CD4-positive, alpha-beta memory T cell (primary cell): ENCODE data around the gene LRFN2. TPM values are rescaled to one million over a fixed set of nuclear protein-coding genes. Genes with fewer than 3 reads are reported as not detected.

ENCODE experiments used
- CTCF ChIA-PET: fragments of 350-600 bp; sonication (Branson Sonifier 250); formaldehyde crosslinking; loops from one replicate; lab custom pipeline; 2021; ENCODE audit warnings: inconsistent platforms; ENCODE audit not compliant: partially characterized antibody; lab: Charles Lee
- POLR2A ChIA-PET: fragments of 350-600 bp; sonication (Branson Sonifier 250); formaldehyde crosslinking; loops from one replicate; lab custom pipeline; 2021; ENCODE audit not compliant: partially characterized antibody; lab: Charles Lee
- DNase-seq, 5 donors: peaks; one replicate each; pipeline versions ENCODE4 v3.0.0 to v3.0.0-alpha.2; 2020 to 2022; ENCODE audit warnings: mixed read lengths in 1 of 5
- H3K27ac ChIP-seq: one replicate; pipeline ENCODE4 v1.7.0; 2013; ENCODE audit warnings: low read depth, low read length
- H3K27me3 ChIP-seq: 2 replicates; pipeline ENCODE4 v1.7.0; 2013; ENCODE audit warnings: mild to moderate bottlenecking, low read length, moderate library complexity; ENCODE audit not compliant: insufficient read depth
- H3K36me3 ChIP-seq: 2 replicates; pipeline ENCODE4 v1.7.0; 2013; ENCODE audit warnings: mild to moderate bottlenecking, low read length, moderate library complexity; ENCODE audit not compliant: insufficient read depth
- H3K4me1 ChIP-seq: 2 replicates; pipeline ENCODE4 v1.7.0; 2013; ENCODE audit warnings: mild to moderate bottlenecking, low read length, moderate library complexity; ENCODE audit not compliant: insufficient read depth
- H3K4me3 ChIP-seq, 2 donors: one replicate each; pipeline ENCODE4 v1.7.0; 2013; ENCODE audit warnings: low read length in 2 of 2, mild to moderate bottlenecking in 1 of 2
- H3K9me3 ChIP-seq, 2 donors: one replicate each; pipeline ENCODE4 v1.7.0; 2013; ENCODE audit warnings: low read length in 2 of 2, control low read depth in 1 of 2; ENCODE audit not compliant: control insufficient read depth in 1 of 2
- H3K27ac Mint-ChIP-seq, 7 donors: one replicate each; pipeline ENCODE4 v1.8.0; 2020 to 2021; ENCODE audit warnings: mixed read lengths in 7 of 7, mild to moderate bottlenecking in 6 of 7, inconsistent platforms in 3 of 7, moderate library complexity in 3 of 7
- H3K27me3 Mint-ChIP-seq, 2 donors: one replicate each; pipeline ENCODE4 v1.8.0; 2020 to 2021; ENCODE audit warnings: mixed read lengths in 2 of 2
- H3K36me3 Mint-ChIP-seq, 2 donors: one replicate each; pipeline ENCODE4 v1.8.0; 2020 to 2021; ENCODE audit warnings: mixed read lengths in 2 of 2, inconsistent platforms in 1 of 2, mild to moderate bottlenecking in 1 of 2
- H3K4me1 Mint-ChIP-seq, 4 donors: one replicate each; pipeline ENCODE4 v1.8.0; 2020 to 2021; ENCODE audit warnings: mixed read lengths in 4 of 4, mild to moderate bottlenecking in 1 of 4
- H3K4me3 Mint-ChIP-seq, 8 donors: one replicate each; pipeline ENCODE4 v1.8.0; 2020 to 2021; ENCODE audit warnings: mixed read lengths in 8 of 8, mild to moderate bottlenecking in 7 of 8, moderate library complexity in 6 of 8, inconsistent platforms in 3 of 8
- H3K9me3 Mint-ChIP-seq, 8 donors: one replicate each; pipeline ENCODE4 v1.8.0; 2020 to 2021; ENCODE audit warnings: mixed read lengths in 8 of 8, mild to moderate bottlenecking in 5 of 8, inconsistent platforms in 3 of 8, moderate library complexity in 1 of 8
- intact Hi-C: fragments of 100-400 bp; cut with micrococcal nuclease; formaldehyde crosslinking; loops from one replicate; pipeline ENCODE4 v1.15.1; 2023
- polyA plus RNA-seq, 2 donors: library from polyadenylated mRNA; unstranded; fragments of 300-500 nt; fragmentation: Illumina TruSeq; gene quantifications; one replicate each; pipeline ENCODE4 v1.2.3, GENCODE V29; 2021
- total RNA-seq, 2 experiments: library from RNA; stranded (reverse); gene quantifications; one replicate each; pipeline ENCODE4 v1.2.3, GENCODE V29; 2021

LRFN2 gene
- total and polyA plus RNA-seq, 4 experiments from 2014 or later = 0.17 TPM; not detected in 3

DNA sequence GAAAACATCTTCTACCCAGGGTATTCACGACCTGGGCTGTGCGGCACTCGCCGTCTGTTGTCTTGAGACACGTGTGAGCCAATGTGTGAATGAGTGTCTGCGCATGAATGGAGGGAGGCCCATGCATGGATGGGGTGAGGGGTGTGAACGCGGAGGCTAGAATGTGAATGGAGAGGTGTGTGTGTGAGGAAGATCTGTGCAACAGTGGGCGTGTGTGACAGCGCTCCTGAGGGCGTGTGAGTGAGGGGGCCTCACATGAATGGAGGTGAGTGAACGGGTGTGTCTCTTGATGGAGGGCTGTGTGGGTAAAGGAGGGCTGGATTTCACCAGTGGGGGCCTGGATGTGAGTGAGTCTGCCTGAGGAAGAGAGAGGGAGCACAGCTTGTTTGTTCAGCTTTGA, 146.0 kb downstream of the LRFN2 start:
- Histone ChIP-seq H3K27me3 (no peaks in the 10 kb centered on the region), H3K4me3 (no peak overlapping the region), H3K27ac (no peak overlapping the region), H3K4me1 (no peaks in the 10 kb centered on the region), H3K36me3 (no peaks in the 10 kb centered on the region), H3K9me3 (no peaks in the 10 kb centered on the region)
- CTCF ChIA-PET = no interaction called here
- Mint-ChIP-seq H3K9me3 (peaks cover 0 to 2% (median 0%) of the 10 kb centered on the region in 8 donors), H3K4me3 (no peak overlapping the region), H3K27ac (peak overlapping the region in 1 of 7 donors; percentile 10), H3K27me3 (peaks cover 2 to 12% of the 10 kb centered on the region in 2 donors), H3K4me1 (peaks cover 0 to 7% (median 0%) of the 10 kb centered on the region in 4 donors), H3K36me3 (no peaks in the 10 kb centered on the region)
- no peak for DNase-seq
- POLR2A ChIA-PET = no interaction called here
- intact Hi-C loops = no loop called here

DNA sequence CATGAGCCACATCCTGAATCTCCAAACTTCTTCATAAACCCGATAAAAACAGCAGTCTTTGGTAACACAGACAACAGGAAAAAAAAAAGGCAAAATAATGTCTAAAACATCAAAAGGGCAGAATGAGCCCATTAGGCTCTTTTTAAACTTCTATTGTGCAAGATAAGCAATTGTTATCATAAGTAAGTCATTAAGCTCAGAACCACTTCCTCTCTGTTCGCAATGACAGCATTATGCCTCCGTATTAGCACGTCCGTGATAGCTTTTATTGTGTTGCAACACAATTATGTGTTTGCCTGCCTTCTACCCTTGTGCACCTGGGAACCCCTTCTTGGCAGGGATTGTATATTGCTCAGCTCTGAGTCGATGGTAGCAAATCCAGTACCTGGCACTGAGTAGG, 147.1 kb downstream of the LRFN2 start:
- Mint-ChIP-seq H3K4me3 (no peak overlapping the region), H3K36me3 (no peaks in the 10 kb centered on the region), H3K9me3 (peaks cover 0 to 2% (median 0%) of the 10 kb centered on the region in 8 donors), H3K4me1 (peaks cover 0 to 7% (median 0%) of the 10 kb centered on the region in 4 donors), H3K27ac (no peak overlapping the region), H3K27me3 (peaks cover 2 to 9% of the 10 kb centered on the region in 2 donors)
- DNase-seq = no peak
- POLR2A ChIA-PET = no interaction called here
- H3K36me3 ChIP-seq = no peaks in the 10 kb centered on the region
- H3K9me3 ChIP-seq = no peaks in the 10 kb centered on the region
- no peaks in the 10 kb centered on the region for H3K27me3 ChIP-seq
- CTCF ChIA-PET = no interaction called here
- no peaks in the 10 kb centered on the region for H3K4me1 ChIP-seq
- no peak overlapping the region for H3K27ac ChIP-seq
- intact Hi-C loops = no loop called here
- no peak overlapping the region for H3K4me3 ChIP-seq

DNA sequence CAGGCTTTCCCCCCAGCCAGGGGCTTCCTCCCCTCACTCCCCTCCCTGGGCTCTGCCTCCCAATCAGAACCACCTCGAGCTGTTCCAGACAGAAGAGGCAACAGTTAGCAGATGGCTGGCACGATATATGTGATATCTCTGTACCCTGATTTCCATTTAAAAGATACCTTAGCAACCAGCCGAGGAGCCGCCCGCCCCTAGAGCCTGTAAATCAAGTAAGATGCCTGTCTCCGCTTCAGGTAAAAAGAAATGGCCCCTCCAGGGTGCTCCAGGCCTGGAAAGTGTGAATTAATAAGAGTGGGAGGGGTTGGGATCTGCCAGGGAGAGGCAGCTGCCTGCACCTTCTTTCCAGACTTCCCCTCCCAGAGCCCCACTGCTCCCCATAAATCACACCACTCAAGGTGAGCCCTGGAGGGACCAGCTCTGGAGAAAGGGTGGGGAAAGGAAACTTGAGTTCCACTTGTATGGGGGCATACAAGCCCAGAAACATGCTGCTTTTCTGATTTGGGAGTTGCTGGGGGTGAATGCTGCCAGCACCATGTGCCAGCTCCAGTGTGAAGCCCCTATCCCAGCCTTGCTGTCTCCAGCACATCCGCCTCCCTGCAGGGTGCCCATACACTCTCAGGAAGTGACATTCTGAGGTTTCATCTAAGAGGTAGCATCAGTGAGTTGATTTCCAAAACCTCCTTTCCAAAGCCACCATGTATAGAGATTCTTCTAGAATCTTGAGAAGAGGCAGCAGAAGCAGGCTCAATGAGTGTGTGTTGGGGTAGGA, 148.0 kb downstream of the LRFN2 start:
- H3K36me3 ChIP-seq = no peaks in the 10 kb centered on the region
- H3K27me3 ChIP-seq = no peaks in the 10 kb centered on the region
- Mint-ChIP-seq H3K4me1 (peaks cover 0 to 7% (median 0%) of the 10 kb centered on the region in 4 donors), H3K27ac (peak overlapping the region in 1 of 7 donors; percentile 3), H3K27me3 (peaks cover 2 to 9% of the 10 kb centered on the region in 2 donors), H3K4me3 (no peak overlapping the region), H3K36me3 (no peaks in the 10 kb centered on the region), H3K9me3 (peaks cover 0 to 2% (median 0%) of the 10 kb centered on the region in 8 donors)
- no peak overlapping the region for H3K4me3 ChIP-seq
- POLR2A ChIA-PET = no interaction called here
- no peaks in the 10 kb centered on the region for H3K4me1 ChIP-seq
- no peak overlapping the region for H3K27ac ChIP-seq
- intact Hi-C loops = no loop called here
- no peaks in the 10 kb centered on the region for H3K9me3 ChIP-seq
- CTCF ChIA-PET = no interaction called here
- DNase-seq = no peak

DNA sequence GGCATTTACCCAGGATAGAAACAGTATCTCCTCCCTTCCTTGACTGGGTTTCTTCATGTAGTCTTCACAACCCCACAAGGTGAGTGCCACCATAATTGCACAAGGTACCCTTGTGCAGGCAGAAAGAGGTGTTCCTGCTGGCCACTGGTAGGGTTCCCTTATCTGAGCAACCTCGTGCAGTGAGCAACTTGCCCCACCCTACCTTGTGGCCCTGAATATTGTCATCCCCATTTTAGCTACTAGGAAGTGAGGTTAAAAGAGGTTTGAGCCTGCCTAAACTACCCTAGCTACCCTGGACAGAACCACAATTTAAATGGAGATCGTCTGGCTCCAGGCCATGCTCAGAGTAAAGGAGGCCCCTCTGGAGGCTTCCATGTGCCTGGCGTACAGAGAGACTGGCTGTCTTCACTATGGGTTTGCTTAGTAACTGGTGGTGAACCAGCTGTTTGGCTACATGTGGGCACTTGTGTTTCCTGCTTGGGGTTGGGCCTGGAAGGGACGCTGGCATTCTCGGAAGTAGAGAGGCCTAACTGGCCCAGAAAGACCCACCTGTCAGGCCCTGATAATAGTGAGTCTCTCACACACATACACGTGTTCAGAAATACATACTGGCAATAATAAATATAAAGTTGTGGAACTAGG, 148.8 kb downstream of the LRFN2 start:
- H3K9me3 Mint-ChIP-seq = peaks cover 0 to 2% (median 0%) of the 10 kb centered on the region in 8 donors
- intact Hi-C loops = no loop called here
- no peaks in the 10 kb centered on the region for H3K36me3 Mint-ChIP-seq

DNA sequence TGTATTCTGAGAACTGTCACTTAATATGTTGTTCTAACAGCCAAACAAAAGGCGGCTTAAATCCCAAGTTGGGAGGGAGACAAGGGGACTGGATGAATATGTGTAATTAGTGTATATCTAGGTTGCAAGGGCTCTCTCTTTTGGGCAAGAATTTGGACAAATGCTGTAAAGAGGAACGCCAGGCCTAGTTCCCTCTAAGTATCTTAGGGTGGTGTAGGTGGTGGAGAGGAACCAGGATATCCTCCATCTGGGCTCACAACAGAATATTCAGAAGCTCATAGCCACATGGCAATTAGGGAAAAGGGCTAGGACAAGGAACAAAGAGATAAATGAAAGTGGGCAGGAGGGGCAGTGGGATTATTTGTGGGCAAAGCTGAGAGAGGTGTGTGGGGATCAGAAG, 149.5 kb downstream of the LRFN2 start:
- Histone ChIP-seq H3K9me3 (no peaks in the 10 kb centered on the region), H3K36me3 (no peaks in the 10 kb centered on the region), H3K27me3 (no peaks in the 10 kb centered on the region), H3K4me1 (no peaks in the 10 kb centered on the region), H3K27ac (no peak overlapping the region), H3K4me3 (no peak overlapping the region)
- no peak overlapping the region for H3K27ac Mint-ChIP-seq
- intact Hi-C loops = no loop called here
- peaks cover 0 to 7% (median 0%) of the 10 kb centered on the region in 4 donors for H3K4me1 Mint-ChIP-seq
- ChIA-PET CTCF (no interaction called here), POLR2A (no interaction called here)
- peaks cover 2 to 9% of the 10 kb centered on the region in 2 donors for H3K27me3 Mint-ChIP-seq
- no peaks in the 10 kb centered on the region for H3K36me3 Mint-ChIP-seq
- peaks cover 0 to 2% (median 0%) of the 10 kb centered on the region in 8 donors for H3K9me3 Mint-ChIP-seq
- DNase-seq = no peak
- H3K4me3 Mint-ChIP-seq = no peak overlapping the region

More for the DNA sequence above, 148.8 kb downstream of the LRFN2 start:
- no peak overlapping the region for H3K27ac Mint-ChIP-seq
- no peak for DNase-seq
- Histone ChIP-seq H3K4me1 (no peaks in the 10 kb centered on the region), H3K27ac (no peak overlapping the region), H3K27me3 (no peaks in the 10 kb centered on the region), H3K36me3 (no peaks in the 10 kb centered on the region), H3K4me3 (no peak overlapping the region), H3K9me3 (no peaks in the 10 kb centered on the region)
- no peak overlapping the region for H3K4me3 Mint-ChIP-seq
- ChIA-PET CTCF (no interaction called here), POLR2A (interaction anchor here (0.6 kb wide), 1 partner anchor 17 kb away, joined by 3 read pairs; no protein-coding TSS in a partner anchor)
- H3K27me3 Mint-ChIP-seq = peaks cover 2 to 9% of the 10 kb centered on the region in 2 donors
- H3K4me1 Mint-ChIP-seq = peaks cover 0 to 7% (median 0%) of the 10 kb centered on the region in 4 donors

DNA sequence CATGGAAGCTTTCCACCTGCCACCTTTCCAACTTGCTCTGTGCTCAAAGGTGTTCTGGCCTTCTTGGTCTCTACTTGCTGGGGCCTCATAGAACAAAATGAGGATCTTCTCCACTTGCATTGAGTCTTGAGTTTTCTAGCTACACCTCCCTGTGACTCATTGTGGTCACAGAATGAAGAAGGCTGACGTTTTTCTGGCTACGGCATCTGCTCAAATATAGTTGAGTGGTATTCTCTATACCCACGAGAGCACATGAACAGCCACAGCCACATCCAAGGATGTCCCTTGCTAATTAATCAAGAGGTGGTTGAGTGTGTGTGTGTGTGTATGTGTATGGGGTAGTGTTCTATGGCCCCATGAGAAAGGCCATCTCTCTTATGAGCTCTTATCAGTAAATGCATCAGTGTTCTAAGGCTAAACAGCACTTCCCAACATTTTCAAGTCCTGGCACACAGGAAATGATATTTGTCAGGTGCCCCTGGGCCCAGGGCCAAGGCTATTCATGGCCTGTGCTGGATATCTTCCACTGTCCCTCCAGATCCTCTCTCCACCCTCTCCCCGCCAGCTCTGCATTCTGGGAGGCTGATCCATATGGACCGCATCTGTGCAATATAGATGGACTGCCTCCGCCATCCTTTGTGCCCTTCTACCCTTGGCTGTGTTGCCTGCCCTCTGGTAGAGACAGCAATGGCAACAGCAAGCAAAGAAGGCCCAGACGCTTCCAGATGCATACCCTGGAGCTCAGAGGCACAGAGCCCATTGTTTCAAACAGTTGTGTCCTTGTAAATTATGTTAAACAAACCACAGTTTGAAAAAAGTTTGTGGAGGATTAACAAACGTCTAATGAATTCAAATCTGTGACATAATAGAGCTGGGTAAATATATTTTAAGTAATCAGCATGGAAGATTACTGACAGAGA, 150.2 kb downstream of the LRFN2 start:
- Histone ChIP-seq H3K4me3 (no peak overlapping the region), H3K36me3 (no peaks in the 10 kb centered on the region), H3K27me3 (no peaks in the 10 kb centered on the region), H3K27ac (no peak overlapping the region), H3K4me1 (no peaks in the 10 kb centered on the region), H3K9me3 (no peaks in the 10 kb centered on the region)
- peaks cover 0 to 7% (median 0%) of the 10 kb centered on the region in 4 donors for H3K4me1 Mint-ChIP-seq
- intact Hi-C loops = no loop called here
- H3K27me3 Mint-ChIP-seq = peaks cover 2 to 9% of the 10 kb centered on the region in 2 donors
- DNase-seq = peak in 1 of 5 donors; percentile 10
- H3K27ac Mint-ChIP-seq = no peak overlapping the region
- POLR2A ChIA-PET = no interaction called here
- H3K4me3 Mint-ChIP-seq = no peak overlapping the region
- H3K9me3 Mint-ChIP-seq = peaks cover 0 to 2% (median 0%) of the 10 kb centered on the region in 8 donors
- no peaks in the 10 kb centered on the region for H3K36me3 Mint-ChIP-seq
- CTCF ChIA-PET = no interaction called here
